Stimulated activated CD4-positive, alpha-beta T cell treated with anti-CD3 and anti-CD28 coated beads, Interleukin-12 subunit alpha, Interleukin-12 subunit beta, amount 100 ng/mL, for 24 hours (primary cell): Measurements from ENCODE around the gene IL20RB.
"Not testable (repeated sequence)": the region's sequence is repeated elsewhere in the genome, so short reads cannot be mapped to it uniquely, and the experiment has no call there.

Experiments used
- DNase-seq, 2 experiments: peaks; one replicate each; pipeline ENCODE4 v3.0.0-alpha.2; 2020; ENCODE audit warnings: low read depth in 2 of 2

IL20RB gene

GRCh38 chr3:136984837-136985236, 27.1 kb downstream of the IL20RB start:
- no peak for DNase-seq

GRCh38 chr3:136987398-136987980, 29.7 kb downstream of the IL20RB start:
- not testable (repeated sequence) for DNase-seq

- no peak for DNase-seq
Measured at GRCh38 chr3:136988651-136989050, 30.9 kb downstream of the IL20RB start.

- no peak for DNase-seq
Measured at GRCh38 chr3:136989781-136990524, 32.2 kb downstream of the IL20RB start.

GRCh38 chr3:136990826-136991225, 33.0 kb downstream of the IL20RB start:
- no peak for DNase-seq

- DNase-seq: no peak
Measured at GRCh38 chr3:136992115-136992514, 34.3 kb downstream of the IL20RB start.

- no peak for DNase-seq
Measured at GRCh38 chr3:136994772-136995516, 37.2 kb downstream of the IL20RB start.

GRCh38 chr3:136995652-136996051, 37.9 kb downstream of the IL20RB start:
- no peak for DNase-seq

- DNase-seq: no peak
Measured at GRCh38 chr3:137000039-137000438, 42.3 kb downstream of the IL20RB start.

GRCh38 chr3:137007376-137007775, 49.6 kb downstream of the IL20RB start:
- DNase-seq: not testable (repeated sequence)

GRCh38 chr3:137008131-137008530, 50.3 kb downstream of the IL20RB start:
- no peak for DNase-seq

- DNase-seq: no peak
Measured at GRCh38 chr3:137008976-137009375, 51.2 kb downstream of the IL20RB start.

GRCh38 chr3:137010137-137010536, 52.4 kb downstream of the IL20RB start:
- no peak for DNase-seq

GRCh38 chr3:137011153-137011552, 53.4 kb downstream of the IL20RB start:
- DNase-seq: no peak

GRCh38 chr3:137012097-137012501, 54.3 kb downstream of the IL20RB start:
- DNase-seq: no peak

GRCh38 chr3:137013951-137014688, 56.3 kb downstream of the IL20RB start:
- DNase-seq: peak; percentile 67 to 79

GRCh38 chr3:137017316-137017715, 59.5 kb downstream of the IL20RB start:
- not testable (repeated sequence) for DNase-seq

- DNase-seq: no peak
Measured at GRCh38 chr3:137020315-137020714, 62.5 kb downstream of the IL20RB start.

GRCh38 chr3:137020888-137021287, 63.1 kb downstream of the IL20RB start:
- DNase-seq: no peak

- no peak for DNase-seq
Measured at GRCh38 chr3:137024348-137024747, 66.6 kb downstream of the IL20RB start.

- no peak for DNase-seq
Measured at GRCh38 chr3:137026701-137027100, 68.9 kb downstream of the IL20RB start.
